Mucosa of rectum (tissue), 2 donors: Measurements from ENCODE around the gene RNF25.

ENCODE experiments used
- H3K27ac ChIP-seq, 2 donors: one replicate each; pipeline ENCODE4 v1.7.0; 2013; ENCODE audit warnings: inconsistent platforms in 2 of 2, low read depth in 2 of 2, low read length in 2 of 2
- H3K27me3 ChIP-seq, 2 donors: one replicate each; pipeline ENCODE4 v1.7.0; 2013; ENCODE audit warnings: low read length in 2 of 2; ENCODE audit not compliant: control insufficient read depth in 2 of 2, insufficient read depth in 2 of 2
- H3K36me3 ChIP-seq, 2 donors: one replicate each; pipeline ENCODE4 v1.7.0; 2013; ENCODE audit warnings: low read length in 2 of 2; ENCODE audit not compliant: control insufficient read depth in 2 of 2, insufficient read depth in 2 of 2
- H3K4me1 ChIP-seq, 2 donors: one replicate each; pipeline ENCODE4 v1.7.0; 2013; ENCODE audit warnings: low read length in 2 of 2, mild to moderate bottlenecking in 1 of 2; ENCODE audit not compliant: control insufficient read depth in 2 of 2, insufficient read depth in 2 of 2
- H3K4me3 ChIP-seq, 2 donors: one replicate each; pipeline ENCODE4 v1.7.0; 2013; ENCODE audit warnings: low read length in 2 of 2
- H3K9ac ChIP-seq, 2 donors: one replicate each; pipeline ENCODE4 v1.7.0; 2013; ENCODE audit warnings: low read length in 2 of 2, low read depth in 1 of 2, mild to moderate bottlenecking in 1 of 2
- H3K9me3 ChIP-seq, 2 donors: one replicate each; pipeline ENCODE4 v1.7.0; 2013; ENCODE audit warnings: low read length in 2 of 2; ENCODE audit not compliant: control insufficient read depth in 2 of 2
- donor health status: healthy.
- donor health status: Normal muscosa, but diverticular disease.

The RNF25 gene

DNA sequence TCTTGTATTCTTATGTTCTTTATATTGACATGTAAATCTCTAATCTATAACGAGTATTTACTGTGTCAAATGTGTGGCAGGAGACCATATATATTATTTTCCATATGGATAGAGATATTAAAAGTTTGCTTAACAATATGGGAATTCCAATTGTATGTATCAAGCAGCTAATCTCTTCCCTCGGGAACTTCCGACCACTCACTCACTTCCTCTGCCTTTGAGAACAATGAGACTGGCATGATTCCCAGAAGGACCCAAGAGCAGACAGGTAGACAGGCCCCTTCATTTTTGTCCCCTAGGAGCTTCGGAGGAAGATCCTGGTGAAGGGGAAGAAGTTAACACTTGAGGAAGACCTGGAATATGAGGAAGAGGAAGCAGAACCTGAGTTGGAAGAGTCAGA is 40.0 kb downstream of the RNF25 start:
- Histone ChIP-seq H3K27me3 (no peaks in the 10 kb centered on the region), H3K36me3 (peaks cover 25 to 26% of the 10 kb centered on the region in 2 donors), H3K9me3 (no peaks in the 10 kb centered on the region)

DNA sequence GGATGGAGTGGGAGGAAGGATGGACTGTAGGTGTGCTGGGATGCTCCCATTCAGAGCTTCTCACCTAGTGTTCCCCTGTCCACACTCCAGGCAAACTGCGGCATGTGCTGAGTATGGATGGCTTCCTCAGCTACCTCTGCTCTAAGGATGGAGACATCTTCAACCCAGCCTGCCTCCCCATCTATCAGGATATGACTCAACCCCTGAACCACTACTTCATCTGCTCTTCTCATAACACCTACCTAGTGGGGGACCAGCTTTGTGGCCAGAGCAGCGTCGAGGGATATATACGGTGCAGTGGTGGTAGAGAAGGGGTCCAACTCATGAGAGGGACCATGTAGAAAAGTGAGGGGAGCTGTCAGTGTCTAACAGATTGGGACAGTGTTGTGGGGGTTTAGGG is 43.9 kb downstream of the RNF25 start:
- H3K36me3 ChIP-seq: no peaks in the 10 kb centered on the region
- H3K9ac ChIP-seq: no peak overlapping the region
- H3K27ac ChIP-seq: no peak overlapping the region
- no peak overlapping the region for H3K4me3 ChIP-seq
- H3K9me3 ChIP-seq: no peaks in the 10 kb centered on the region
- H3K27me3 ChIP-seq: no peaks in the 10 kb centered on the region
- H3K4me1 ChIP-seq: no peaks in the 10 kb centered on the region

More for the DNA sequence above, 40.0 kb downstream of the RNF25 start:
- no peak overlapping the region for H3K9ac ChIP-seq
- no peak overlapping the region for H3K4me3 ChIP-seq
- no peak overlapping the region for H3K27ac ChIP-seq
- H3K4me1 ChIP-seq: no peaks in the 10 kb centered on the region

DNA sequence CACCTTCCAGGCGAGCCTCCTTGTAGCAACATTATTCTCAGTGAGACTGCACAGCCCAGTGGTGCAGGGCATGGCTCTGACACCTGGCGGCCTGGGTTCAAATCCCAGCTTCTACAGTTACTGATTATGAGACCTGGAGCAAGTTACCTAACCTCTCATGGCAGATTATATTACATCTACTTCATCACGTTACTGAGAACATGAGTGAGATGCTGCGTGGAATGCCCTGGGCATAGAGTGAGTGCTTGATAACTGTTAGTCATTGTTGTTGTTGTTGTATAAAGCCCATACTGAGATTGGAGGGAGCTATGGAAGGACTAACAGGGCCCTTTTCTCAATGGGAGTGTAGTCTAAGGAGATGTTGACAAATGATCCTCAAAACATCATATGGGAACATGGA is 45.4 kb downstream of the RNF25 start:
- H3K9me3 ChIP-seq: no peaks in the 10 kb centered on the region
- no peak overlapping the region for H3K9ac ChIP-seq
- no peaks in the 10 kb centered on the region for H3K36me3 ChIP-seq
- no peaks in the 10 kb centered on the region for H3K27me3 ChIP-seq
- H3K27ac ChIP-seq: no peak overlapping the region
- no peaks in the 10 kb centered on the region for H3K4me1 ChIP-seq
- H3K4me3 ChIP-seq: no peak overlapping the region

DNA sequence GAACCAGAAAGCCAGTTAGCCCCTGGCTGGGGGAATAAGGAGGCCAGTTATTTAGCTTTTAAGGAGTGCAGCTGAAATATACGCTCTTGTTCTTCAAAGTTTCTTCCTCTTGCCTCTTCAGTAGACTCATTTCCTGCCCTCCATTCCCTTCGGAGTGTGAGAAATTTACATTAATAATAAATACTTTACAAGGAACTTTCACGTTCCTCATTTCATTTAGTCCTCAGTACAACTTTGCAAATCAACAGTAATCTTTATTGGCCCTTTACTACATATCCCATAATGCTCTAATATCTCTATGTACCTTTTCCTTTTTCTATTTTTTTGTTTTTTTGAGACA is 48.5 kb downstream of the RNF25 start:
- no peaks in the 10 kb centered on the region for H3K36me3 ChIP-seq
- no peaks in the 10 kb centered on the region for H3K4me1 ChIP-seq
- no peak overlapping the region for H3K4me3 ChIP-seq
- no peak overlapping the region for H3K27ac ChIP-seq
- no peak overlapping the region for H3K9ac ChIP-seq
- H3K27me3 ChIP-seq: no peaks in the 10 kb centered on the region
- no peaks in the 10 kb centered on the region for H3K9me3 ChIP-seq

DNA sequence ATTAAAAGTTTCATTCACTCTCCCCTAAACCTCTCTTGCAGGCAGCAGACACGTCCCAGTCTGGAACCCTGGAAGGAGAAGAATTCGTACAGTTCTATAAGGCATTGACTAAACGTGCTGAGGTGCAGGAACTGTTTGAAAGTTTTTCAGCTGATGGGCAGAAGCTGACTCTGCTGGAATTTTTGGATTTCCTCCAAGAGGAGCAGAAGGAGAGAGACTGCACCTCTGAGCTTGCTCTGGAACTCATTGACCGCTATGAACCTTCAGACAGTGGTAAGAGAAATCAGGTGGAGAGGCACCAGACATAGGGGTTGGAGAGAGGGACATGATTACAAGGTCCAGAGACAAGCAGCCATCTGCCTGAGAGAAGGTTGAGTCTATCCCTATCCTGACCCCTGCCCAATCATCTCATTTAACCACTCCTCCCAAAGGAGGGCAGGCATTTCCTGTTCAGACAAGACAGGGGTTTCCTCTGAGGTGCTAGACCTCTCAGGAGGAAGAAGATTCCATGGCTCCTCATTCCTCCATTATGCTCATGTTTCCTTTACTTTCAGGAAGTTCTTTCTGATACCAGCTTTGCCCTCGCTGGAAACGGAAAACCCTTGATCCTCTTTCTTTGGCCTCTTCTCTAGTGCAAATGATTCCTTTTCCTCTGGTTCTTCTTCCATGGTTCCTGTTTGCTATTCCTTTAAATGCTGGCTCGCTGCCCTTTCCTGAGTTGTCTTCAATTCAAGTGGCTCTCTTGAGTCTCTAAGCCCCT is 49.0 kb downstream of the RNF25 start:
- H3K27me3 ChIP-seq: no peaks in the 10 kb centered on the region
- no peak overlapping the region for H3K9ac ChIP-seq
- no peak overlapping the region for H3K4me3 ChIP-seq
- H3K9me3 ChIP-seq: no peaks in the 10 kb centered on the region
- no peaks in the 10 kb centered on the region for H3K4me1 ChIP-seq
- no peaks in the 10 kb centered on the region for H3K36me3 ChIP-seq
- no peak overlapping the region for H3K27ac ChIP-seq

DNA sequence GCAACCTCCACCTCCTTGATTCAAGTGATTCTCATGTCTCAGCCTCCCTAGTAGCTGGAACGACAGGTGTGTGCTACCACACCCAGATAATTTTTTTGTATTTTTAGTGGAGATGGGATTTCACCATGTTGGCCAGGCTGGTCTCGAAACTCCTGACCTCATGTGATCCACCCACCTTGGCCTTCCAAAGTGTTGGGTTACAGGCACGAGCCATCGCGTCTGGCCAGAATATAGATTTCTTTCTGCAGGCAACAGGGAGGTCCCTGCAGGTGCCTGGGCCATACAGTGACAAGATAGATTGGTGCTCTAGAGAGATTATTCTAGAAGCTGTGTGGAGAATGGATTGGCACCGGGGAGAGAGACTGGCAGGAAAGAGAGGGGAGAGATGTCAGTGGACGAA is 50.8 kb downstream of the RNF25 start:
- Histone ChIP-seq H3K9ac (no peak overlapping the region), H3K27me3 (no peaks in the 10 kb centered on the region), H3K36me3 (no peaks in the 10 kb centered on the region), H3K9me3 (no peaks in the 10 kb centered on the region), H3K4me3 (no peak overlapping the region), H3K27ac (no peak overlapping the region), H3K4me1 (peaks cover 0 to 5% of the 10 kb centered on the region in 2 donors)

DNA sequence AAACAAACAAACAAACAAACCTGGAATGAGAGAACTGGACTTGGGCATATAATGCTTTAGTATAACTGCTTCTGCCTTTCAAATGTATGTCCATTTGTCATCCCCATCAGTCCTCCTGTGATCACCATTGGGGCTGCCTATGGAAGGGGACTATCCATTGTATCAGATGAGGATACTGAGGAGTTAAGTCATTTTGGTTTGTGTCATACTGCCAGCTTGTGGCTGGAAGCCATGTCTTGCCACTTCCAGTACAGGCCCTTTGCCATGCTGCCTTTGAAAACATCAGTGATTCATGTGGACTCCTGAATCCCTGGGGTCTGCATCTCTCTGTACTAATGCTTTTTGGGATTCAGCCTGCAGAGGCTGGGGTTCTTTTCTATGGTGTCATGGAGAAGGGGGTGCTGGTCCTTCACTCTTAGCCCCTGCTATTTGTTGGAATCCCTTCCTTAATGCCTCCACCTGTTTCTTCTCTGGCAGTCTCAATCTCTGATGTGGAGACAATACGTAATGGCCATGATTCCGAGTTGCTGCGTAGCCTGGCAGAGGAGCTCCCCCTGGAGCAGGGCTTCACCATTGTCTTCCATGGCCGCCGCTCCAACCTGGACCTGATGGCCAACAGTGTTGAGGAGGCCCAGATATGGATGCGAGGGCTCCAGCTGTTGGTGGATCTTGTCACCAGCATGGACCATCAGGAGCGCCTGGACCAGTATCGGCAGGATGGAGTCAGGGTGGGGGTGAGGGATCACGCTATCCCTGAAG is 53.5 kb downstream of the RNF25 start:
- no peaks in the 10 kb centered on the region for H3K27me3 ChIP-seq
- no peaks in the 10 kb centered on the region for H3K9me3 ChIP-seq
- H3K4me1 ChIP-seq: peaks cover 0 to 9% of the 10 kb centered on the region in 2 donors
- no peak overlapping the region for H3K9ac ChIP-seq
- H3K4me3 ChIP-seq: no peak overlapping the region
- H3K27ac ChIP-seq: no peak overlapping the region
- H3K36me3 ChIP-seq: no peaks in the 10 kb centered on the region

DNA sequence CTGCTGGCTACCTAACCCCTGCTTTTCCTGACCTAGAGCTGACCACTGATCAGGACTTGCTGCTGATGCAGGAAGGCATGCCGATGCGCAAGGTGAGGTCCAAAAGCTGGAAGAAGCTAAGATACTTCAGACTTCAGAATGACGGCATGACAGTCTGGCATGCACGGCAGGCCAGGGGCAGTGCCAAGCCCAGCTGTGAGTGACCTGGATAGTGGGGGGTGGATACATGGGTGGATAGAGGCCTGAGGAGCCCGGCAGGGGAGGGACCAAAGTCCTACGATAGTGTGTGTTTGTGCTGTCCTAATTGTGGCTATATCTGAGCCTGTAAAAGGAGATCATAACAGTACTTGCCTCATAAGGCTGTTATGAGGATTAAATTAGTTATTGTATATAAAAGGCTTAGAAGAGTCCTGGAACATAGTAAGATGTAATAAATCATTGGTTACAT is 55.9 kb downstream of the RNF25 start:
- Histone ChIP-seq H3K27me3 (no peaks in the 10 kb centered on the region), H3K36me3 (no peaks in the 10 kb centered on the region), H3K27ac (peak overlapping the region in 1 of 2 donors; percentile 12), H3K9ac (no peak overlapping the region), H3K9me3 (no peaks in the 10 kb centered on the region), H3K4me1 (peaks cover 0 to 9% of the 10 kb centered on the region in 2 donors), H3K4me3 (no peak overlapping the region)
